Activated CD4-positive, alpha-beta T cell treated with anti-CD3 and anti-CD28 coated beads, Interleukin-2, amount 10 ng/mL, durations not matched to agents 24 days and 14 days (primary cell): ENCODE measurements around the gene AATK. TPM values are rescaled to one million over a fixed set of nuclear protein-coding genes. Genes with fewer than 3 reads are reported as not detected.

Source experiments
- DNase-seq: peaks from one replicate; pipeline ENCODE4 v3.0.0; 2022
- H3K27ac Mint-ChIP-seq: one replicate; pipeline ENCODE4 v1.8.0; 2022; ENCODE audit warnings: mild to moderate bottlenecking, mixed read lengths
- H3K27me3 Mint-ChIP-seq: one replicate; pipeline ENCODE4 v1.8.0; 2022; ENCODE audit warnings: mixed read lengths
- H3K36me3 Mint-ChIP-seq: one replicate; pipeline ENCODE4 v1.8.0; 2022; ENCODE audit warnings: low read depth, mild to moderate bottlenecking, mixed read lengths
- H3K4me1 Mint-ChIP-seq: one replicate; pipeline ENCODE4 v1.8.0; 2021; ENCODE audit warnings: mixed read lengths
- H3K4me3 Mint-ChIP-seq: one replicate; pipeline ENCODE4 v1.8.0; 2022; ENCODE audit warnings: mild to moderate bottlenecking, moderate library complexity, mixed read lengths
- H3K9me3 Mint-ChIP-seq: one replicate; pipeline ENCODE4 v1.8.0; 2021; ENCODE audit warnings: mixed read lengths
- intact Hi-C: fragments of 100-400 bp; cut with micrococcal nuclease; formaldehyde crosslinking; loops from one replicate; pipeline ENCODE4 v1.15.1; 2023
- total RNA-seq: library from RNA; stranded (reverse); gene quantifications from 2 replicates; pipeline ENCODE4 v1.2.3, GENCODE V29; 2022

Gene AATK
- total RNA-seq, 1 donor from 2014 or later = 0.42 TPM

DNA sequence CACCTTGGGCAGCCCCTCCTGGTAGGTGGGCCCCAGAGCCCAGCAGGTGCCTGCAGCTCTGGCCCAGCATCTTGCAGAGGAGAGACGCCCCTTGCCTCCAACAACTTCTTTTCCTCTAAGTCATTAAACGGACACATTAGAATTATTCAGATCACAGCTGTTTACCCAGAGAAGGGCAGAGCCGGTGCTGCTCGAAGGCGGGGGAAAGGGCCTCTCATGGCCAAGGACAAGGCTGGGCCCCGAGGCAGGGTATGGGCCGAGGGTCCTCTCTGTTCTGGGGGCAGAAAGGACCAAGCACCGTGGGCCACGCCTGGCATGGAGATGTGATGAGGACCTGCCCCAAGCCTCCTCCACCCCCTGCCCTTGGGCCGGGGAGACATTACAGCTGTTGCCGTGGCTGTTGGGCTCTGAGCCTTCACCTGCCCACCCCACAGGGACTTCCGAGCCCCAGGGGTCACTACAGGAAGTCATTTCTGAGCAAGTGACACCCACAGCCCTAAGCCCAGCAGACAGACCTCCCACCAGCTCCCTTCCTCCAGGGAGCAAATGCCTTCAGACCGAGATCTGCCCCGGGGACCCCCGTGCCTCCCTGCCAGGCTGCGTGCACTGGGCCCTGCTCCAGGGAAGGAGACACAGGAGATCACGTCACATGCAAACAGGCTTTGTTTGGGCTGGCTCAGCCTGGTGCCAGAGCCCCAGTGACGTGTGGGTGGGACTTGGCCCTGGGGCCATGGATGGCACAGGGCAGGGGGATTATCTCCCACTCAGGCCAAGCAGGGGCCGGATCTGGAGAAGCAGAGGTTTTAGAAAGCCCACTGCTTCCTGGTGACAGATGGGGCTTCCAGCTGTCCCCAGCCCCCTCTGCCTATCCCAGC lies 1.4 kb downstream of the AATK start:
- intact Hi-C loops = no loop called here
- H3K27me3 Mint-ChIP-seq = peaks cover 9% of the 10 kb centered on the region
- H3K9me3 Mint-ChIP-seq = no peaks in the 10 kb centered on the region
- no peak overlapping the region for H3K4me3 Mint-ChIP-seq
- no peak overlapping the region for H3K27ac Mint-ChIP-seq
- no peaks in the 10 kb centered on the region for H3K4me1 Mint-ChIP-seq
- DNase-seq = no peak
- no peaks in the 10 kb centered on the region for H3K36me3 Mint-ChIP-seq

DNA sequence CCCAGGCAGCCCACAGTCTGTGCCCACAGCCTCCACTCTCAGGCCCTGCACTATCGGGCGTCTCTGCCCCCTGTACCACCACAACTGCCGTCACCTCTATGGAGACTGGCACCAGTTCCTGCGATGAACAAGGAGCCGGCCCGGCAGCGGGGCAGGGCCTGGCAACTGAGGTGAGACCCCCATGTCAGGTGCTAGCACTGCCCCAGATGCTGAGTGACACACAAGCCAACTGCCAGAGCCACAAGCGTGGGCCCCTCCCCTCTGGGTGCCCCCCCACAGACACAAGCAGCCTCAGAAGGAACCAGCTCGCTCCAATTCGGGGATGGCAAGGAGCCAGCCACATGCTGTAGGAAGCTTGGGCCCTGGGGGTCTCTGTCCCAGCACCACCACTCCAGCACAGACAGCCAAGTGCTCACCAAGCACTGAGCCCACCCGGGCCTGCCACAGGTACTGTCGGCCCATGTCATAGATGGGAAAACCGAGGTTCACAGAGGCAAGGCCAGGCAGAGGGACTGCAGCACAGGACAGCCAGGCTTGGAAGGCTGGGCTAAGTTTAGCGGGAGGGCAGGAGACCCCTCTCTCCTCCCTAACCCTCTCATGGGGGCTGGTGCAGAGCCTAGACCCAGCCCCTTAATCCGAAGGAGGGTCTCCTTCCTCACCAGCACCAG lies 2.2 kb downstream of the AATK start:
- H3K36me3 Mint-ChIP-seq = no peaks in the 10 kb centered on the region
- H3K27me3 Mint-ChIP-seq = peaks cover 9% of the 10 kb centered on the region
- H3K4me1 Mint-ChIP-seq = no peaks in the 10 kb centered on the region
- no peak overlapping the region for H3K27ac Mint-ChIP-seq
- no peak for DNase-seq
- no peak overlapping the region for H3K4me3 Mint-ChIP-seq
- no peaks in the 10 kb centered on the region for H3K9me3 Mint-ChIP-seq
- intact Hi-C loops = no loop called here

- DNase-seq = no peak
- Mint-ChIP-seq H3K4me3 (no peak overlapping the region), H3K27me3 (peaks cover 8% of the 10 kb centered on the region), H3K9me3 (no peaks in the 10 kb centered on the region), H3K36me3 (no peaks in the 10 kb centered on the region), H3K4me1 (no peaks in the 10 kb centered on the region), H3K27ac (no peak overlapping the region)
- intact Hi-C loops = no loop called here
These were observed 2.8 kb downstream of the AATK start for GRCh38 chr17:81163051-81163695.

GRCh38 chr17:81162491-81162890 lies 3.5 kb downstream of the AATK start:
- H3K9me3 Mint-ChIP-seq = no peaks in the 10 kb centered on the region
- H3K4me1 Mint-ChIP-seq = no peaks in the 10 kb centered on the region
- no peak overlapping the region for H3K4me3 Mint-ChIP-seq
- intact Hi-C loops = no loop called here
- peaks cover 7% of the 10 kb centered on the region for H3K27me3 Mint-ChIP-seq
- no peak for DNase-seq
- no peaks in the 10 kb centered on the region for H3K36me3 Mint-ChIP-seq
- H3K27ac Mint-ChIP-seq = no peak overlapping the region

- Mint-ChIP-seq H3K9me3 (no peaks in the 10 kb centered on the region), H3K36me3 (no peaks in the 10 kb centered on the region), H3K4me1 (no peaks in the 10 kb centered on the region), H3K27ac (no peak overlapping the region), H3K27me3 (peaks cover 3% of the 10 kb centered on the region), H3K4me3 (no peak overlapping the region)
- intact Hi-C loops = no loop called here
- no peak for DNase-seq
These were observed 4.0 kb downstream of the AATK start for GRCh38 chr17:81161972-81162371.

DNA sequence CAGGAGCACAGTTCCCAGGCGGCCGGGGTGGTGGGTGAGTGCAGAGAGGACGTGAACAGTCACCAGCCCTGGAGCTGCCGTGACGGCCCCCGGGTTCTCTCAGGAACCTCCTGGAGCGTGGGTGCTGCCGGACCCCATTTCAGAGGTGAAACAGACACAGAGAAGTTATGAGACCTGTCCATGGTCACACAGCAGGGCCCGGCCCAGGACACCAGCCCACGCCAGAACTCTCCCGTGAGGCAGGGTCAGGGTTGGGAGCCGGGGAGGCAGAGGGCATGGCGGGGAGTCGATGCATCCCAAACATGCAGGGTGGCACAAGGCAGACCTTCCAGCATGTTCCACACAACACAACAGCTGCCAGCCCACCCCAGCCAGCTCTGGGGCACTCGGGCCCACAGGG lies 4.5 kb downstream of the AATK start:
- Mint-ChIP-seq H3K4me3 (no peak overlapping the region), H3K27me3 (peaks cover 2% of the 10 kb centered on the region), H3K4me1 (no peaks in the 10 kb centered on the region)

GRCh38 chr17:81160747-81161453 lies 5.1 kb downstream of the AATK start:
- DNase-seq = no peak
- no peaks in the 10 kb centered on the region for H3K4me1 Mint-ChIP-seq
- H3K36me3 Mint-ChIP-seq = no peaks in the 10 kb centered on the region
- no peak overlapping the region for H3K4me3 Mint-ChIP-seq
- H3K27me3 Mint-ChIP-seq = peaks cover 2% of the 10 kb centered on the region
- no peaks in the 10 kb centered on the region for H3K9me3 Mint-ChIP-seq
- no peak overlapping the region for H3K27ac Mint-ChIP-seq
- intact Hi-C loops = no loop called here

More for the DNA sequence above, 4.5 kb downstream of the AATK start:
- no peak overlapping the region for H3K27ac Mint-ChIP-seq
- no peak for DNase-seq
- H3K9me3 Mint-ChIP-seq = no peaks in the 10 kb centered on the region
- intact Hi-C loops = no loop called here
- H3K36me3 Mint-ChIP-seq = no peaks in the 10 kb centered on the region

DNA sequence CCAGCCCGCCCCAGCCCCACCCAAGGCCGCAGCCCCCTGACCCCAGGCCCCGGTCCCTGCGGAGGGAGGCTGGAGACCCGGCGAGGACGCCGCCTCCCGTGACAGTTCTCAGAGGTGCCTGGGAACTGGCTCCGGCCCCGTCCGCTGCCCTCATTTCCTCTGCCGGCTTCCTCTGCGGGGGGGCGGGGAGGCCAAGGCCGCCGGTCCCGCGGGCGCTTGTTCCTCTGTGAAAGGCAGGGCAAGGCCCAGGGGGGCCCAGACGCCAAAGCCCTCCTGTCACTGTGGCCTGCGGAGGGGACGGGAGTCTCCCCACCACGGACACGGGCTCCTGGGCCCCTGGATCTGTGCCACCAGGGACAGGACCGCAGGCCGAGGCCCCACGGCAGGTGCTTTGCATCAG lies 5.7 kb downstream of the AATK start:
- DNase-seq = peak; percentile 69
- H3K27me3 Mint-ChIP-seq = peaks cover 2% of the 10 kb centered on the region
- no peaks in the 10 kb centered on the region for H3K36me3 Mint-ChIP-seq
- no peaks in the 10 kb centered on the region for H3K4me1 Mint-ChIP-seq
- no peak overlapping the region for H3K27ac Mint-ChIP-seq
- no peaks in the 10 kb centered on the region for H3K9me3 Mint-ChIP-seq
- peak overlapping the region; percentile 20 for H3K4me3 Mint-ChIP-seq
- intact Hi-C loops = no loop called here

GRCh38 chr17:81159611-81160265 lies 6.3 kb downstream of the AATK start:
- no peak overlapping the region for H3K27ac Mint-ChIP-seq
- H3K36me3 Mint-ChIP-seq = no peaks in the 10 kb centered on the region
- DNase-seq = no peak
- no peaks in the 10 kb centered on the region for H3K9me3 Mint-ChIP-seq
- peaks cover 2% of the 10 kb centered on the region for H3K27me3 Mint-ChIP-seq
- no peaks in the 10 kb centered on the region for H3K4me1 Mint-ChIP-seq
- H3K4me3 Mint-ChIP-seq = no peak overlapping the region
- intact Hi-C loops = no loop called here

DNA sequence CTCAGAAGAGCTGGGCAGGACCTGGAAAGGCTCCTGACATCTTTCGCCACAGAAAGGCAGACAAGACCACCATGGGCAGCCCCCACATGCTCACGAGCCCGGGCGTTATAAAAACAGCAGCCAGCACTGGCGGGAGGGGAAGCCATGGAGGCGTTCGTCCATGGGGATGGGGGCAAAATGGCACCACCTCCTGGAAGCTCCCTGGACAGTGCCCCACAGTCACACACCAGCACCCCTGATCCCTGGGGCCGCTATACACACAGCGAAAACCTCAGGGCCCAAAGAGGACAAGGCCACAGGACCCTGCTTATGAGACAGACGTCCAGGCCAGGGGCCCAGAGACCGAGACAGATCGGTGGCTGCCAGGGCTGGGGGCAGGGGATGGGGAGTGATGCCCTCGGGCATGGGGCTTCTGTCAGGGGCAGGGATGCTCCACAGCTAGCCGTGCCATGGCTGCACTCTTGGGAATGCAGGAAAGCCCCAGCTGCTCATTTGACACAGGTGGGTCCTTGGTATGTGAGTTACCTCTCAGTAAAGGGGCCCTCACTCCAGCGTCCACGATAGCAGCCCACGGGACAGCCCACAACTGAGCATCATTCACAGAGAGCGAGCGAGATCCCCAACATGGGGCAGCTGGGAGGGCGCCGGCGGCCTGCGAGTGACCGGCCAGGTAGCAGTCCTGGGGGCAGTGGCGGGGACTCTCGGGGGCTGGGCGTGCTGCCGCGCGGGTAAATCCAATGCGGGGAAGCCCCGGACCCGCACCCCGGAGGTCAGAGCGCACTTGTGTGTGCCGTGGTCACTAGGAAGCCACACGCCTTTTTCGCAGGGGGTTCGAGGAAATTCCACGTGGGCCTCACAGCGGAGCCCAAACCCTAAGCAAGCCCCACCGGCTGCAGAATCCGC lies 7.1 kb downstream of the AATK start:
- no peaks in the 10 kb centered on the region for H3K27me3 Mint-ChIP-seq
- DNase-seq = no peak
- no peaks in the 10 kb centered on the region for H3K36me3 Mint-ChIP-seq
- no peaks in the 10 kb centered on the region for H3K9me3 Mint-ChIP-seq
- H3K27ac Mint-ChIP-seq = no peak overlapping the region
- H3K4me1 Mint-ChIP-seq = no peaks in the 10 kb centered on the region
- no peak overlapping the region for H3K4me3 Mint-ChIP-seq
- intact Hi-C loops = no loop called here

DNA sequence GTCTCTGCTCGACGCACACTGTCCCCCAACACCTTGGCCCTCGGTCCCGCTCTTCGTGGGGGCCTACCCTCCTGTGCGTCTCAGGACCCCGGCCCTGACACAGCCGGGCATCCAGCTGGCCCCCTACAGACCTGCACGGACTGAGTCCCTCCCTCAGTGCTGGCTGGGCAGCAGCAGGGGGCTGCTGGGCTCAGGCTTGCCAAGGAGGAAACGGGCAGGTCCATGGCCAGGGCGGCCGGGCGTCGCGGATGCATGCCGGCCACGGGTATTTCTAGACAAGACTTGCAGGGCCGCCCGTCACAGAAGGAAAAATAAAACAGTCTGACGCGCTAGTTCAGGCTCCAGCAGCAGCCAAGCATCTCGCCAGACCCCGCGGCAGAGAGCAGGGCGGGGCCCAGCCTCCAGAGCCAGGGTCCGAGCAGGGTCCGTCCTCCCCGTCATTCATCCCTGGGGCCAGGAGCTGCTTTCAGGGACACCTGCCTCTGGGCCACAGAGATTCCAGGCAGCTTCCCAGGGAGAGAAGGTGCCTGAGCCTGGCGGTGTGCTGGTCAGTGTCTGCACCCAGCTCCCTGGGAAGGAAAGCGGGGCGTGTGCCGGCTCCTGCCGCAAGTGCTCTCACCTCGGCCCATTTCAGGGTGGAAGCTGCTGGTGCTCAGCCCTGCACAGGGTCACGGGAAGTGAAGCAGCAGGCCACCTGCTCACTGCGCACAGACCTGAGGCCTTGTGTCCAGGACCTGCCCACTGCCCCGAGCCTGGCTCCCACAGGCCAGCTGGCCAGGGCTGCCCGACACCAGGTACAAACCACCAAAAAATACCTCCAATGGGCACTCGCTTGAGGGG lies 8.0 kb downstream of the AATK start:
- Mint-ChIP-seq H3K27me3 (no peaks in the 10 kb centered on the region), H3K36me3 (no peaks in the 10 kb centered on the region), H3K27ac (no peak overlapping the region), H3K4me1 (no peaks in the 10 kb centered on the region), H3K4me3 (no peak overlapping the region), H3K9me3 (no peaks in the 10 kb centered on the region)
- no peak for DNase-seq
- intact Hi-C loops = no loop called here
